GM23338 (cell line): ENCODE data around the gene LRRC75B. TPM values are rescaled to one million over a fixed set of nuclear protein-coding genes. Genes with fewer than 3 reads are reported as not detected.

Experiments used
- CREB1 ChIP-seq: fragments of 250-450 bp; sonication (Bioruptor Pico); IDR thresholded peaks from 2 replicates; pipeline ENCODE4 v1.5.0; 2020; ENCODE audit warnings: low read depth, mild to moderate bottlenecking, moderate library complexity
- EZH2 ChIP-seq: fragments of 200-600 bp; sonication (generic); IDR thresholded peaks from one replicate; pipeline ENCODE4 v1.8.0; 2017; ENCODE audit warnings: antibody characterized with exemption, mild to moderate bottlenecking, low read depth; ENCODE audit not compliant: unreplicated experiment
- NANOG ChIP-seq: IDR thresholded peaks from 2 replicates; pipeline ENCODE4 v1.6.1; 2016; ENCODE audit warnings: antibody characterized with exemption, borderline replicate concordance
- REST ChIP-seq: IDR thresholded peaks from one replicate; pipeline ENCODE4 v1.6.1; 2018; ENCODE audit warnings: antibody characterized with exemption; ENCODE audit not compliant: unreplicated experiment
- ZNF114 ChIP-seq: fragments of 250-450 bp; sonication (Bioruptor Pico); IDR thresholded peaks from 2 replicates; pipeline ENCODE4 v1.5.0; 2020; ENCODE audit warnings: mild to moderate bottlenecking, moderate library complexity
- polyA plus RNA-seq: library from polyadenylated mRNA; unstranded; fragments of >200 nt; fragmentation: Nextera tagmentation; extraction: Ambion mirVana; gene quantifications from 2 replicates; pipeline ENCODE4 v1.2.1, GENCODE V29; 2016
- total RNA-seq: library from RNA; depleted of rRNA; stranded (reverse); fragments of >200 nt; shearing (Covaris generic); gene quantifications from 2 replicates; pipeline ENCODE4 v1.2.3, GENCODE V29; 2014; rRNA removed
- TF ChIP-seq, protein P1 (sequence below): IDR thresholded peaks from 2 replicates; pipeline ENCODE4 v1.6.1; 2016; ENCODE audit warnings: antibody characterized with exemption

Gene LRRC75B
- total and polyA plus RNA-seq, 2 experiments from 2014 or later = 17.6 to 22.1 TPM

- TF ChIP-seq, protein P1, sequence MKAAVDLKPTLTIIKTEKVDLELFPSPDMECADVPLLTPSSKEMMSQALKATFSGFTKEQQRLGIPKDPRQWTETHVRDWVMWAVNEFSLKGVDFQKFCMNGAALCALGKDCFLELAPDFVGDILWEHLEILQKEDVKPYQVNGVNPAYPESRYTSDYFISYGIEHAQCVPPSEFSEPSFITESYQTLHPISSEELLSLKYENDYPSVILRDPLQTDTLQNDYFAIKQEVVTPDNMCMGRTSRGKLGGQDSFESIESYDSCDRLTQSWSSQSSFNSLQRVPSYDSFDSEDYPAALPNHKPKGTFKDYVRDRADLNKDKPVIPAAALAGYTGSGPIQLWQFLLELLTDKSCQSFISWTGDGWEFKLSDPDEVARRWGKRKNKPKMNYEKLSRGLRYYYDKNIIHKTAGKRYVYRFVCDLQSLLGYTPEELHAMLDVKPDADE = no peak
- TF ChIP-seq ZNF114 (CRISPR knock-in tag) = no peak
- TF ChIP-seq EZH2 = no peak
- TF ChIP-seq CREB1 = no peak
- TF ChIP-seq NANOG = no peak
- no peak for TF ChIP-seq REST
These were observed 56.8 kb downstream of the LRRC75B start (continued) for GRCh38 chr22:24536089-24536488.

Other genes with a start within 250 kb of the LRRC75B start
- gene ADORA2A, start 165.5 kb downstream of the LRRC75B start, total RNA-seq = 11.0 and 13.5 TPM in 2 replicates
- gene ADORA2A, start 165.5 kb downstream of the LRRC75B start, polyA plus RNA-seq = 3.4 and 4.1 TPM in 2 replicates
- 0.16 TPM in 1 of 2 replicates, not detected in the other for gene UPB1, start 97.7 kb downstream of the LRRC75B start, total RNA-seq
- 0.13 and 0.14 TPM in 2 replicates for gene UPB1, start 97.7 kb downstream of the LRRC75B start, polyA plus RNA-seq
- 91.1 and 106 TPM in 2 replicates for gene GUCD1, start 37.9 kb downstream of the LRRC75B start, total RNA-seq
- gene GUCD1, start 37.9 kb downstream of the LRRC75B start, polyA plus RNA-seq = 39.0 and 47.9 TPM in 2 replicates
- gene SNRPD3, start 37.1 kb downstream of the LRRC75B start, total RNA-seq = 289 and 314 TPM in 2 replicates
- gene SNRPD3, start 37.1 kb downstream of the LRRC75B start, polyA plus RNA-seq = 340 and 375 TPM in 2 replicates
- 4.5 and 7.4 TPM in 2 replicates for gene GGT1, start 10.1 kb upstream of the LRRC75B start, total RNA-seq
- 6.4 and 6.6 TPM in 2 replicates for gene GGT1, start 10.1 kb upstream of the LRRC75B start, polyA plus RNA-seq
- 0.24 TPM in 1 of 2 replicates, not detected in the other for gene PIWIL3, start 181.6 kb upstream of the LRRC75B start, total RNA-seq
- 0.21 TPM in 1 of 2 replicates, not detected in the other for gene PIWIL3, start 181.6 kb upstream of the LRRC75B start, polyA plus RNA-seq
- gene SGSM1, start 213.1 kb upstream of the LRRC75B start, total RNA-seq = 4.2 and 4.7 TPM in 2 replicates
- gene SGSM1, start 213.1 kb upstream of the LRRC75B start, polyA plus RNA-seq = 3.0 and 5.4 TPM in 2 replicates